Loucy (cell line): Measurements from ENCODE around the gene SLC30A2.

Source experiments
- H2AFZ ChIP-seq: fragments of 200-600 bp; sonication (generic); 2 replicates; pipeline ENCODE4 v1.6.0; 2016; ENCODE audit warnings: antibody characterized with exemption, mild to moderate bottlenecking, low read length, moderate library complexity
- H3F3A ChIP-seq: fragments of 200-600 bp; 2 replicates; pipeline ENCODE4 v1.6.0; 2016; ENCODE audit warnings: antibody characterized with exemption, low read depth, mild to moderate bottlenecking
- H3K27me3 ChIP-seq: fragments of 200-600 bp; sonication (generic); 2 replicates; pipeline ENCODE4 v1.6.1; 2014; ENCODE audit warnings: low read length, mild to moderate bottlenecking; ENCODE audit not compliant: insufficient read depth, poor library complexity, severe bottlenecking
- H3K36me3 ChIP-seq: fragments of 200-600 bp; sonication (generic); 2 replicates; pipeline ENCODE4 v1.6.1; 2016; ENCODE audit warnings: low read length; ENCODE audit not compliant: insufficient read depth
- H3K4me1 ChIP-seq: fragments of 200-600 bp; sonication (generic); 2 replicates; pipeline ENCODE4 v1.5.1; 2014; ENCODE audit warnings: low read length, mild to moderate bottlenecking; ENCODE audit not compliant: insufficient read depth, poor library complexity, severe bottlenecking
- H3K4me2 ChIP-seq: fragments of 200-600 bp; sonication (generic); 2 replicates; pipeline ENCODE4 v1.6.0; 2014; ENCODE audit warnings: antibody characterized with exemption, low read length, low read depth, mild to moderate bottlenecking; ENCODE audit not compliant: poor library complexity, severe bottlenecking
- H3K4me3 ChIP-seq: fragments of 200-600 bp; sonication (generic); 2 replicates; pipeline ENCODE4 v1.5.1; 2014; ENCODE audit warnings: low read length, mild to moderate bottlenecking, mixed read lengths; ENCODE audit not compliant: poor library complexity, severe bottlenecking
- H3K79me2 ChIP-seq: fragments of 200-600 bp; sonication (generic); 2 replicates; pipeline ENCODE4 v1.6.1; 2014; ENCODE audit warnings: low read length; ENCODE audit not compliant: insufficient read depth
- H3K9ac ChIP-seq: fragments of 200-600 bp; sonication (generic); 2 replicates; pipeline ENCODE4 v1.6.0; 2014; ENCODE audit warnings: mild to moderate bottlenecking, low read depth, low read length, moderate library complexity; ENCODE audit not compliant: poor library complexity, severe bottlenecking
- H3K9me2 ChIP-seq: fragments of 200-600 bp; sonication (generic); replicated peaks from 2 replicates; pipeline ENCODE4 v1.6.1; 2016; ENCODE audit warnings: low read depth, low read length, mixed read lengths
- H3K9me3 ChIP-seq: fragments of 200-600 bp; sonication (generic); 2 replicates; pipeline ENCODE4 v1.6.1; 2014; ENCODE audit warnings: mild to moderate bottlenecking, antibody characterized with exemption, low read length, low read depth; ENCODE audit not compliant: insufficient read depth
- H4K20me1 ChIP-seq: fragments of 200-600 bp; sonication (generic); 2 replicates; pipeline ENCODE4 v1.6.0; 2014; ENCODE audit warnings: antibody characterized with exemption, low read length, mild to moderate bottlenecking; ENCODE audit not compliant: insufficient read depth, poor library complexity, severe bottlenecking
- CTCF ChIP-seq: fragments of 200-600 bp; sonication (generic); conservative IDR thresholded peaks from 2 replicates; pipeline ENCODE4 v1.5.1; 2014; ENCODE audit warnings: mild to moderate bottlenecking, antibody characterized with exemption, low read length
- EZH2phosphoT487 ChIP-seq: fragments of 200-600 bp; IDR thresholded peaks from 2 replicates; pipeline ENCODE4 v1.6.1; 2018; ENCODE audit warnings: antibody characterized with exemption, mild to moderate bottlenecking, moderate library complexity, borderline replicate concordance

Gene SLC30A2

DNA sequence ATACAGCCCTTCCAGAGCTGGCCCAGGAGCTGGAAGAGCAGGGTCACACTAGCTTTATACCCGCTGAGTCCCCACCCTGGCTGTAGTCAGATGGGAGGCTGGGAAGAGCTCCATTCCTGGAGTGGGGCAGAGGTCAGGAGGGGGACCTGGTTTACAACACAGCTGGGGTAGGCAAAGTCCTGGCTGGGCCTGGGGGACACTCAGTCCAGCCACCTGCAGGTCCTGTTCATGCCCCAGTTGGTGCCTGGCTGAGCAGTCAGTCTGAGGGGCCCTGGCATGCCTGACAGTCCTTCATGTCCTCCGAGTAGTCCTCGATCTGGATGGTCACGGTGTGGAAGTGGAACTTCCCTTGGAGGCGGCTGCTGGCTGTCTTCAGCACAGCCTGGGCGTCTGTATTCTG lies 7.0 kb downstream of the SLC30A2 start:
- Histone ChIP-seq H3K9ac (no peak overlapping the region), H4K20me1 (no peaks in the 10 kb centered on the region), H3K36me3 (no peaks in the 10 kb centered on the region), H3K27me3 (peaks cover 8% of the 10 kb centered on the region), H2AFZ (no peak overlapping the region), H3K4me2 (no peak overlapping the region), H3K79me2 (no peaks in the 10 kb centered on the region), H3K4me3 (no peak overlapping the region), H3K9me2 (no peaks in the 10 kb centered on the region), H3F3A (no peaks in the 10 kb centered on the region), H3K9me3 (no peaks in the 10 kb centered on the region), H3K4me1 (peaks cover 23% of the 10 kb centered on the region)
- TF ChIP-seq EZH2phosphoT487: no peak
- no peak for TF ChIP-seq CTCF

DNA sequence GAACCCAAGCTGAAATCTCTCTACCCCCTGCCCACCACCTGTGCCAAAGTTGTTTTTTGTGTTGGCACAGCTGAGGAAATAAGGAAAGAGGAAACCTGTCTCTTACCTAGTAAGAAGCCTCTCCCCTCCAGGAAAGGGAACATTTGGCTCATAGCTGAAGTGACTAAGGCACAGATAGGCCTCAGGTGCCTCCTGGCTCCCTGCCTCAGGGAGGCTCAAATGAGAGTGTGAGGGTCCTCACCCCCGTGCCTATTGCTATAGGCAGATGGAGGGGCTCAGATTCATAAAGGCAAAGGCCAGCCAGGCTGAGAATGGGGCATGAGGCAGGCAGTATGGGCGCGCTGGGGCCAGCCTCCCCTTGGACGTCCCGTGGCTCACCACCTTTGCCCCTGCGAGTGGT lies 7.4 kb downstream of the SLC30A2 start:
- no peaks in the 10 kb centered on the region for H3K79me2 ChIP-seq
- H3K9me2 ChIP-seq: no peaks in the 10 kb centered on the region
- no peaks in the 10 kb centered on the region for H3K36me3 ChIP-seq
- no peaks in the 10 kb centered on the region for H4K20me1 ChIP-seq
- no peak overlapping the region for H3K4me2 ChIP-seq
- H3K9ac ChIP-seq: no peak overlapping the region
- no peaks in the 10 kb centered on the region for H3K9me3 ChIP-seq
- no peaks in the 10 kb centered on the region for H3F3A ChIP-seq
- no peak overlapping the region for H3K4me3 ChIP-seq
- H3K27me3 ChIP-seq: peaks cover 8% of the 10 kb centered on the region
- no peak for TF ChIP-seq CTCF
- TF ChIP-seq EZH2phosphoT487: no peak
- H2AFZ ChIP-seq: no peak overlapping the region
- H3K4me1 ChIP-seq: peaks cover 23% of the 10 kb centered on the region

DNA sequence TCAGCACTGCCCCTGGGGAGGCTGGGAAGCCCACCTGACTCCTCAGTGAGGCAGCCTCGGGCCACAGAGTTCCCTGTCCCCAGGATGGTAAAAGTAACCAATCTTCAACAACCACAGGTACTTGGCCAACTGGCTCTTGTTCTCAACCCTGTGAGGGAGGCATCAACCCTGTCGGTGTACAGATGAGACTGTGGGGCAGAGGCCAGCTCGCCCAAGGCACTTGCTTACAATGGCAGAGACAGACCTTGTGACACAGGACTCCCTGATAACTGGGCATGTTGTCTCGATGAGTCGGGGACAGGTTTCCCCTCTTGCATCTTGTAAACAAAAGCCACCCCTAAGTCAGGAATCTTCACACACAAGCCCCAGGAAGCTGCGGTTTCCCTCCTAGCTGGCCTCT lies 8.0 kb downstream of the SLC30A2 start:
- H3K79me2 ChIP-seq: no peaks in the 10 kb centered on the region
- no peak overlapping the region for H3K4me2 ChIP-seq
- H3F3A ChIP-seq: no peaks in the 10 kb centered on the region
- no peaks in the 10 kb centered on the region for H3K36me3 ChIP-seq
- H4K20me1 ChIP-seq: no peaks in the 10 kb centered on the region
- H3K9me2 ChIP-seq: no peaks in the 10 kb centered on the region
- H3K4me1 ChIP-seq: peaks cover 23% of the 10 kb centered on the region
- H3K9ac ChIP-seq: no peak overlapping the region
- H2AFZ ChIP-seq: no peak overlapping the region
- peaks cover 8% of the 10 kb centered on the region for H3K27me3 ChIP-seq
- TF ChIP-seq CTCF (no peak), EZH2phosphoT487 (no peak)
- no peak overlapping the region for H3K4me3 ChIP-seq
- H3K9me3 ChIP-seq: no peaks in the 10 kb centered on the region
